ENCODE measurements around the gene SPRYD7.
A peak's percentile ranks its signal among the peaks of the same experiment; 100 is the strongest.

SPRYD7 gene

DNA sequence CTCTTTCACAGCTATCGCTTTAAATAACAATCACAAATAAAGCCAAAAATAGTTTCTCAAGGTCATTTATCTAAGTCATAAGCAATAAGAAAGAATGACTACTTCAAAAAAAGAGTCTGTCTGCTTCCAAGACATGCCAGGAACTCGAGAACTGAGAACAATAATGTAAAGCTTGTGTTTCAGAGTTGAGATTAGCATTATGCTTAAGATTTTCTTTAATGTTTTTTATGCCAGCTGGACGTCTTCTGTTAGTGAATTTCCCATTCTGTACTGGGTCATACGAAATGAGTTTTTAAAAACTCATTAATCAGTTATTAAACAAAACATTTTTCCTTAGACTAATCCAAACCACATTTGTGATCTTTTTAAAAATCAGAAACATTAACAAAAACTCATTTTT, 3.2 kb upstream of the SPRYD7 start:
- no peaks in the 10 kb centered on the region for H3K9me3 ChIP-seq (ENCODE audit: insufficient read depth, low read length, severe bottlenecking)
- no peak overlapping the region for H2AFZ ChIP-seq (ENCODE audit: low read depth, low read length)
- H3K4me2 ChIP-seq (ENCODE audit: insufficient read depth, low read length), result no peak overlapping the region
- H3K9ac ChIP-seq (ENCODE audit: low read depth, low read length), result no peak overlapping the region
- H3K4me3 ChIP-seq (ENCODE audit: low read depth in 1 of 2, low read length in 2 of 2), result no peak overlapping the region
- DNase-seq, result no peak
- no peak for ATAC-seq (ENCODE audit: insufficient read depth, low read depth)
- peaks cover 20% of the 10 kb centered on the region for H3K4me1 ChIP-seq (ENCODE audit: insufficient read depth, low read length)
- TF ChIP-seq EZH2 (IDR thresholded peaks at IDR 0.05; ENCODE audit: borderline replicate concordance, low read depth, low read length, severe bottlenecking) (no peak), CTCF (IDR thresholded peaks at IDR 0.05; ENCODE audit: borderline replicate concordance, extremely low read depth, low read length, poor library complexity, severe bottlenecking) (no peak)
- H4K20me1 ChIP-seq (ENCODE audit: insufficient read depth, low read length), result no peaks in the 10 kb centered on the region
- no peaks in the 10 kb centered on the region for H3K27me3 ChIP-seq (ENCODE audit: insufficient read depth, low read length, poor library complexity)
- no peaks in the 10 kb centered on the region; the same call in 1 of the 2 replicates for H3K36me3 ChIP-seq (ENCODE audit: insufficient read depth, low read length)
- no peak overlapping the region for H3K27ac ChIP-seq (ENCODE audit: low read length)
- H3K79me2 ChIP-seq (ENCODE audit: insufficient read depth, low read length), result no peaks in the 10 kb centered on the region

DNA sequence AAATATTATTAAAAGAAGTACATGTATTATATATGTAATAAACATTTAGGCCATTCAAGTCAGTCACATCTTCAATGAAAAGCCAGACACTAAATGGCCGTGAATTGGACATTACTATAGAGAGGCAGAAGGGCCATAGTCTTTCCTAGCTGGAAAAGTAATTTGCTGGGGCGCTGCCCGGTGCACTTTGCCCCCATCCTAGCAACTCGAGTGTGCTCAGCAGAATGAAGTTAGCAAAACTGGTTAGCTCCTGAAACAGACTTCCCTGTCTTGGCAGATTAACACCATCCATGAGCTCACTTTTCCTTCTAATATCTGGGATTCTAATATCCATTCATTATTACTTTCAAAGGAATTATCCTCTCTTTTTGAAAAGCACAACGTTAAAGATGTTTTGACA, 2.8 kb upstream of the SPRYD7 start:
- H3K9me3 ChIP-seq (ENCODE audit: insufficient read depth, low read length, severe bottlenecking), result no peaks in the 10 kb centered on the region
- H3K9ac ChIP-seq (ENCODE audit: low read depth, low read length), result no peak overlapping the region
- H3K27me3 ChIP-seq (ENCODE audit: insufficient read depth, low read length, poor library complexity), result no peaks in the 10 kb centered on the region
- no peaks in the 10 kb centered on the region for H4K20me1 ChIP-seq (ENCODE audit: insufficient read depth, low read length)
- peaks cover 20% of the 10 kb centered on the region for H3K4me1 ChIP-seq (ENCODE audit: insufficient read depth, low read length)
- no peaks in the 10 kb centered on the region; the same call in 1 of the 2 replicates for H3K36me3 ChIP-seq (ENCODE audit: insufficient read depth, low read length)
- DNase-seq, result no peak
- no peaks in the 10 kb centered on the region for H3K79me2 ChIP-seq (ENCODE audit: insufficient read depth, low read length)
- no peak for TF ChIP-seq EZH2 (IDR thresholded peaks at IDR 0.05; ENCODE audit: borderline replicate concordance, low read depth, low read length, severe bottlenecking)
- no peak for TF ChIP-seq CTCF (IDR thresholded peaks at IDR 0.05; ENCODE audit: borderline replicate concordance, extremely low read depth, low read length, poor library complexity, severe bottlenecking)
- no peak overlapping the region for H3K4me3 ChIP-seq (ENCODE audit: low read depth in 1 of 2, low read length in 2 of 2)
- ATAC-seq (ENCODE audit: insufficient read depth, low read depth), result no peak
- H3K4me2 ChIP-seq (ENCODE audit: insufficient read depth, low read length), result no peak overlapping the region
- no peak overlapping the region for H2AFZ ChIP-seq (ENCODE audit: low read depth, low read length)
- no peak overlapping the region for H3K27ac ChIP-seq (ENCODE audit: low read length)

DNA sequence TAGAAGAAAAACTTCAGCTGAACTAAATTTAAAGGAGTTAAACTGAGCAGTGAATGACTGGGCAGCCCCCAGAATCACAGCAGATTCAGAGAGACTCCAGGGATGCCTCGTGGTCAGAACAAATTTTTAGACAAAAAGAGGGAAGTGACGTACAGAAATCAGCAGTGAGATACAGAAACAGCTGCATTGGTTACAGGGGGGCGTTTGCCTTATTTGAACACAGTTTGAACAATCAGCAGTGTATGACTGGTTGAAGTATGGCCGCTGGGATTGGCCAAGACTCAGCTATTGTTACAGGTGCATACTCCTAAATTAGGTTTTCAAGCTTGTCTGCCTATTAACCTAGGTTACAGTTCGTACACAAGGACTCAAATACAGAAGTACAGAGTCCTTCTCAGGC, 2.2 kb upstream of the SPRYD7 start:
- H3K9me3 ChIP-seq (ENCODE audit: insufficient read depth, low read length, severe bottlenecking), result no peaks in the 10 kb centered on the region
- H3K4me3 ChIP-seq (ENCODE audit: low read depth in 1 of 2, low read length in 2 of 2), result no peak overlapping the region
- ATAC-seq (ENCODE audit: insufficient read depth, low read depth) (no peak), DNase-seq (no peak)
- no peak overlapping the region for H2AFZ ChIP-seq (ENCODE audit: low read depth, low read length)
- no peak overlapping the region for H3K9ac ChIP-seq (ENCODE audit: low read depth, low read length)
- no peaks in the 10 kb centered on the region for H4K20me1 ChIP-seq (ENCODE audit: insufficient read depth, low read length)
- H3K79me2 ChIP-seq (ENCODE audit: insufficient read depth, low read length), result no peaks in the 10 kb centered on the region
- no peak overlapping the region for H3K27ac ChIP-seq (ENCODE audit: low read length)
- H3K4me1 ChIP-seq (ENCODE audit: insufficient read depth, low read length), result peaks cover 20% of the 10 kb centered on the region
- H3K4me2 ChIP-seq (ENCODE audit: insufficient read depth, low read length), result no peak overlapping the region
- H3K27me3 ChIP-seq (ENCODE audit: insufficient read depth, low read length, poor library complexity), result no peaks in the 10 kb centered on the region
- no peaks in the 10 kb centered on the region; the same call in 1 of the 2 replicates for H3K36me3 ChIP-seq (ENCODE audit: insufficient read depth, low read length)
- TF ChIP-seq CTCF (IDR thresholded peaks at IDR 0.05; ENCODE audit: borderline replicate concordance, extremely low read depth, low read length, poor library complexity, severe bottlenecking) (no peak), EZH2 (IDR thresholded peaks at IDR 0.05; ENCODE audit: borderline replicate concordance, low read depth, low read length, severe bottlenecking) (no peak)

DNA sequence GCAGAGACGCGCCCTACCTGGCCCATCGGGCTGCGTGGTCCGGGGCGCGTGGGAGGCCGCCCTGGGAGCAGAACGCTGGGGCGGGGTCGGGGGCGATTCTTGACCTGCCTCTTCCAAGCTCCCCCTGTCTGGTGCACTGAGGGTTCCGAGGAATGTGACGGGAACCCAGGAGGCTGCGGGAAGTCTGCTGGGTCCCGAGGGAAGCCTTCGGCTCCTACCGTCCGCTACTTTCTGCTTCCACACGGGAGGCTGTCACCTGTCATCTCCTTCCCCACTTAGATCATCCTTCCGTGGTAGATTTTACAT, 781 bp upstream of the SPRYD7 start:
- H3K9me3 ChIP-seq (ENCODE audit: insufficient read depth, low read length, severe bottlenecking), result no peaks in the 10 kb centered on the region
- H3K27me3 ChIP-seq (ENCODE audit: insufficient read depth, low read length, poor library complexity), result no peaks in the 10 kb centered on the region
- peak overlapping the region; percentile 66 for H3K9ac ChIP-seq (ENCODE audit: low read depth, low read length)
- DNase-seq (no peak), ATAC-seq (ENCODE audit: insufficient read depth, low read depth) (no peak)
- no peak for TF ChIP-seq EZH2 (IDR thresholded peaks at IDR 0.05; ENCODE audit: borderline replicate concordance, low read depth, low read length, severe bottlenecking)
- TF ChIP-seq CTCF (IDR thresholded peaks at IDR 0.05; ENCODE audit: borderline replicate concordance, extremely low read depth, low read length, poor library complexity, severe bottlenecking), result no peak
- peak overlapping the region; percentile 49 to 95 for H3K4me3 ChIP-seq (ENCODE audit: low read depth in 1 of 2, low read length in 2 of 2)
- no peaks in the 10 kb centered on the region for H4K20me1 ChIP-seq (ENCODE audit: insufficient read depth, low read length)
- H3K4me2 ChIP-seq (ENCODE audit: insufficient read depth, low read length), result peak overlapping the region; percentile 94
- H3K79me2 ChIP-seq (ENCODE audit: insufficient read depth, low read length), result no peaks in the 10 kb centered on the region
- peaks cover 20% of the 10 kb centered on the region for H3K4me1 ChIP-seq (ENCODE audit: insufficient read depth, low read length)
- peak overlapping the region; percentile 82 for H2AFZ ChIP-seq (ENCODE audit: low read depth, low read length)
- peak overlapping the region; percentile 41 for H3K27ac ChIP-seq (ENCODE audit: low read length)
- H3K36me3 ChIP-seq (ENCODE audit: insufficient read depth, low read length), result no peaks in the 10 kb centered on the region; the same call in 1 of the 2 replicates
